ENCODE data around the gene TNFSF10.

TNFSF10 gene

GRCh38 chr3:172561897-172562640 lies 38.8 kb upstream of the TNFSF10 start:
- H3K4me3 ChIP-seq (ENCODE audit: low read length): no peak overlapping the region
- DNase-seq (ENCODE audit: low read depth): no peak
- TF ChIP-seq CTCF (conservative IDR thresholded peaks at IDR 0.05; ENCODE audit: low read length): no peak

DNA sequence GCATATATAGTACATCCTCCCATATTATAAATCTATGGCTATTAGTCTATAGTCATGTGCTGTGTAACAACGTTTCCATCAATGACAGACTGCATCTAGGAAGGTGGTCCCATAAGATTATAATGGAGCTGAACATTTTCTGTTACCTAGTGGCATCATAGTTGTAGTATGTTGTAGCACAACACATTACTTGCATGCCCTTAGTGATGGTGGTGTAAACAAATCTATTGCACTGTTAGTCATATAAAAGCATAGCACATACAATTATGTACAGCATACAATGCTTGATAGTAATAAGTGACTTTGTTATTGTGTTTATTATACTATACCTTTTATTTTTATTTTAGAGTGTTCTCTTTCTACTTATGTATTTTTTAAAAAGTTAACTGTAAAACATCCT lies 37.4 kb upstream of the TNFSF10 start:
- DNase-seq (ENCODE audit: low read depth): no peak
- TF ChIP-seq CTCF (conservative IDR thresholded peaks at IDR 0.05; ENCODE audit: low read length): no peak
- H3K4me3 ChIP-seq (ENCODE audit: low read length): no peak overlapping the region

DNA sequence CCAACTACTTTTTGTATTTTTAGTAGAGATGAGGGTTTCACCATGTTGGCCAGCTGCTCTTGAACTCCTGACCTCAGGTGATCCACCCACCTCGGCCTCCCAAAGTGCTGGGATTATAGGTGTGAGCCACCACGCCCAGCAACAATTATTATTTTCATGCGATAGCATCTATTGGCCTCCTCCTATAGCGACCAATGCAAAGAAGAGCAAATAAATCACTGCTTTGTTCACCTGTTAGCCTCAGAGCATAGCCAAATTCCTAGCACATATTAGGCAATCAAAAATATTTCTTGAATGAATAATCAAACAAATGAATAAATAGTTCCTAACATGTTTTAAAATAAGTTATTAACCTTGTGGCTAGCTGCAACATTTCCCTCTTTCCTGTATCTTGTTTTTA lies 36.8 kb upstream of the TNFSF10 start:
- no peak overlapping the region for H3K4me3 ChIP-seq (ENCODE audit: low read length)
- no peak for DNase-seq (ENCODE audit: low read depth)
- no peak for TF ChIP-seq CTCF (conservative IDR thresholded peaks at IDR 0.05; ENCODE audit: low read length)

- TF ChIP-seq CTCF (conservative IDR thresholded peaks at IDR 0.05; ENCODE audit: low read length): no peak
- peak; percentile 31 for DNase-seq (ENCODE audit: low read depth)
- no peak overlapping the region for H3K4me3 ChIP-seq (ENCODE audit: low read length)
Measured at GRCh38 chr3:172559020-172559419, 35.8 kb upstream of the TNFSF10 start.

GRCh38 chr3:172557515-172558220 lies 34.4 kb upstream of the TNFSF10 start:
- no peak overlapping the region for H3K4me3 ChIP-seq (ENCODE audit: low read length)
- DNase-seq (ENCODE audit: low read depth): peak; percentile 87
- no peak for TF ChIP-seq CTCF (conservative IDR thresholded peaks at IDR 0.05; ENCODE audit: low read length)

DNA sequence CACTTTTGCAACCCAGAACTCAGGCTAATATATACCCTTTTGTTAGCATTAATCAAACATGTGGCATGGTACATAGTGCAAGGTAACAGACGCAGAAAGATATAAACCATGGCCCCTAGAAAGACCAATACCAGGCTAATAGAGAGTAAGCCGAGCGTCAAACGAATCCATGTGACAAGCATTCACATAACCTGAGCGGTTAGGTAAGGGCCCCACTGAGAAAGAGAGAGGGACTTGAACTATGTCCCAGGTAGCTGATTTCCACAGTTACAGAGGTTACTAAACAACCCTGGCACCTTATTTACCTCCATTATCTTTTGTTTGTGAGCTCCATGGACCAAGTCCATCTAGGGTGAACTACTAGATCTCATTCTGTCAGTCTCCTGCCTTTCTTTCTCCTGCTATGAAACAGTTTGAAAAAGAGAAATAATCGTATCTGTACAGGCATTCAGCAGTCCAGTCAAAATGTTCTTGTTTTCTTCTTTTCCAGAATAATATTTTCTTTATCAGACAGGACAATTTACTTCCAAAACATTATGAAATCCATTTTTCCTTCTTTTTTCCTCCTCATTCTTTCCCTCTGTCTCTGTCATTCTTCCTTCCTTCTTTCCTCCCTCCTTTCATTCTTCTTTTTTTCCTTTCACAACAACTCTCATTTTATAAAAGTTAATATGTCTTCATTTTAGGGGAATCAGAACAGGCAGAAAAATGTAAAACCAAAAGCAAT lies 30.5 kb upstream of the TNFSF10 start:
- no peak for DNase-seq (ENCODE audit: low read depth)
- TF ChIP-seq CTCF (conservative IDR thresholded peaks at IDR 0.05; ENCODE audit: low read length): no peak
- H3K4me3 ChIP-seq (ENCODE audit: low read length): no peak overlapping the region

Data from AG10803 (cell line).